GM18517 (cell line): ENCODE results near the gene C5AR1.
"Not testable (repeated sequence)": the region's sequence is repeated elsewhere in the genome, so short reads cannot be mapped to it uniquely, and the experiment has no call there.

Experiments used
- ATAC-seq: cut with Tn5 transposase; IDR thresholded peaks from one replicate; pipeline ENCODE4 v1.9.1; 2021; ENCODE audit warnings: mild to moderate bottlenecking, moderate library complexity; ENCODE audit not compliant: unreplicated experiment

Gene C5AR1

DNA sequence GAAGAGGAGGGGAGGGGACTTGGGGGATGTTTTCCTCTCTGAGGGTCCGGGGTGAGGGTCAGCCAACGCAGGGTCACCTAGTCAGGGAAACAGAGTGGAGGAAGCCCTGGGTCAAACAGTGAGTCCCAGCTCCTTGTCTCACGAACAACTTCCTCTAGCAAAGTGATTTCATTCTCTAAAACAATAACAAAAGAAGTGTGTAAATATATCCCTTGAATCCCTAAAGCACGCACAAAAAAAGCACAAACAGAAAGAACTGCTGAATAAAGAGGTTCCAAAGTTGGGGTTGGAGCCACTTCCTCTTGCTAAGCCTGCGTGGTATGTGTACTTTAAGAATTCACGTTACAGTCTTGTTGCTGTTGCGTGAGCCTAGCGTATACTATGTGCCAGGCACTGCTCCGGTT, 20.8 kb downstream of the C5AR1 start:
- no peak for ATAC-seq

DNA sequence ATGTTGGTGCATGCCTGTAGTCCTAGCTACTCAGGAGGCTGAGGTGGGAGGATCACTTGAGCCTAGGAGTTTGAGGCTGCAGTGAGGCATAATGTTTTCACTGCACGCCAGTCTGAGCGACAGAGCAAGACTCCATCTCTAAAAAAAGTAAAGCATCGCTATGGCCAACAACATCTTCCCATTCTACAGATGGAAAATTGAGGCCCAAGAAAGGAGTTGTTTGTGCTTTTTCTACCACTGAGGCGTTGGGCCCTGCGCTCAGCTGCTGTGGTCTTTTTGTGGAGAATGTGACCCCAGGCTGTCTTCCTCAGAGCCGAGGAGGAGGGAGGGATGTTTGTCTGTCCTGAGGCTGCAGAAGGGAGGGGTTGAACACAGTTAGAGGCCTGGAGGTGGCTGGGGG, 21.8 kb downstream of the C5AR1 start:
- ATAC-seq, result no peak

DNA sequence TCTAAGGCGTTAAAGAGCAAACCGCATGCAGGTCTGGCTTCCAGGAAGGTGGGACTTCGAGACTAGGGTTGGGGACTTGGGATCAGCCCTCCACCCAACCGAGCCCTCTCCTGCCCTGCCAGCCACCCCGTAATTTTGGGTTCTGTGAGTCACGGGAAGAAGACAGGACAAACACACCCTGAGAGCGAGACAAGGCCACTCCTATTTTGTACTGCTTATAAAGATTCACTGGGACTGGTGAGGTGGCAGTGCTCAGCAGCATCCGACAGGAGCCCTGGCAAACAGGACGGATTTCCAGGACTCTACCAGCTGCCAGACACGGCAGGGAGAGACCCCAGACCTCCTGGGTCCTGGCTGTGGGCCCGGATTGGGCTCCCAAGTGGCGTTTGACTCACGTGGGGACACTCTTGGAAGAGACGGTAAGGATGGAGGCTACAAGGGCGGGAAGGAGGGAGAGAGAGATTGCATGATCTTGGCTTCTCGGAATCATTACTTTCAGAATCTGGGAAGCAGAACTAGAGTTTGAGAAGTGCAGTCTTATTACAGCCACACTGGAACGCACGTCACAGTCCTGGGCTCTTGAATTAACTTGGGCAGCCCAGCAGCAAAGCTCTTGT, 22.4 kb downstream of the C5AR1 start, which contains the start of gene C5AR2:
Gene C5AR2, plus strand, starts transcription at position 245 of the 617 bp plus-strand sequence. CDS start 8,625 bp downstream, outside the sequence.
- ATAC-seq, result no peak

DNA sequence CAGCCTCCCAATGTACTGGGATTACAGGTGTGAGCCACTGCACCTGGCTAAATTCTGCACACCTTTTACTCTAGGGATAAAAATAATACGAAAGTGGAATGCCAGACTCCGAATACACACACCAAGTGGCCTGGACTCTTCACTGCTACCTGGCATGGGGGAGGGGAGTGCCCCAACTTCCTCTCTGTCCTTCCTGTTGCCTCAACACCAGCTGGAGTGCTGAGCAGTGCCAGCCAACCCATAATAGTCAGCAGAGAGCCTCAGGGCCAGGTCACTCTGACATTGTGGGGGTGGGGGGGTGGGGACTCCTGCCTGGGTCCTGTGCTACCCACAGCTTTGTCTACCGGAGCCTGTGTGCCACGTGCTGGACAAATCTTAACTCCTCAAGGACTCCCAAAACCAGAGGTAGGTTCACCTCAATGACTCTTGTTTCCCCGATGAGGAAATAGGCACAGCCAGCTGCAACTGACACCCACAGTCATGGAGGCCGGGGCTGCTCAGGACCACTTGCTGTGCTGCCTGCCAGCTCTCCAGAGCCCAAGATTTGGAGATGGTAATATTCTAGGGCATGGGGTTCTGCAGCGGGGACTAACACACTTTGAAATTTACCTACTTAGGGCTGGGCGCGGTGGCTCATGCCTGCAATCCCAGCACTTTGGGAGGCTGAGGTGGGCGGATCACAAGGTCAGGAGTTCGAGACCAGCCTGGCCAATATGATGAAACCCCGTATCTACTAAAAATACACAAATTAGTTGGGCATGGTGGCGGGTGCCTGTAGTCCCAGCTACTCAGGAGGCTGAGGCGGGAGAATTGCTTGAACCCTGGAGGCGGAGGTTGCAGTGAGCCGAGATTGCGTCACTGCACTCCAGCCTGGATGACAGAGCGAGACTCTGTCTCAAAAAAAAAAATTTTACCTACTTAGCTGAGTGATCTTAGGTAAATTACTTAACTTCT, 27.4 kb downstream of the C5AR1 start:
- ATAC-seq, result not testable (repeated sequence)

DNA sequence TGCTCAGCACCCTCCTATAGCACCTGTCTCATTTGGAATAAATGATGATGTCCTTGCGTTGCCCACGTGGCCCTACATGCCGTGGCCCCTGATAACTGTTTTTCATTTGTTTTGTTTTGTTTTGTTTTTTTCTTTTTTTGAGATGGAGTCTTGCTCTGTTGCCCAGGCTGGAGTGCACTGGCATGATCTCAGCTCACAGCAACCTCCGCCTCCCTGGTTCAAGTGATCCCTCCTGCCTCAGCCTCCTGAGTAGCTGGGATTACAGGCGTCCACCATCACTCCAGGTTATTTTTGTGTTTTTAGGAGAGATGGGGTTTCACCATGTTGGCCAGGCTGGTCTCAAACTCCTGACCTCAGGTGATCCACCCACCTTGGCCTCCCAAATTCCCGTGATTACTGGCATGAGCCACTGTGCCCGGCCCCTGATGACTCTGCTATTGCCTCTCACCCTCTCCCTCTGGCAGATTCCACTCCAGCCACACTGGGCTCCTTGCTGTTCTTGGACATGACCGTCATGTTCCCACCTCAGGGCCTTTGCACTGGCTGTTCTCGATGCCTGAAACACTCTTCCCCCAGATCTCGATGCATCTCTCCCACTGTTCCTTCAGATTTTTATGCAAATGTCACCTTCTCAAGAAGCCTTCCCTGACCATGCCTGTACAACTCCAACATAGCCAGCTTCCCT, 29.7 kb downstream of the C5AR1 start:
- ATAC-seq, result no peak

DNA sequence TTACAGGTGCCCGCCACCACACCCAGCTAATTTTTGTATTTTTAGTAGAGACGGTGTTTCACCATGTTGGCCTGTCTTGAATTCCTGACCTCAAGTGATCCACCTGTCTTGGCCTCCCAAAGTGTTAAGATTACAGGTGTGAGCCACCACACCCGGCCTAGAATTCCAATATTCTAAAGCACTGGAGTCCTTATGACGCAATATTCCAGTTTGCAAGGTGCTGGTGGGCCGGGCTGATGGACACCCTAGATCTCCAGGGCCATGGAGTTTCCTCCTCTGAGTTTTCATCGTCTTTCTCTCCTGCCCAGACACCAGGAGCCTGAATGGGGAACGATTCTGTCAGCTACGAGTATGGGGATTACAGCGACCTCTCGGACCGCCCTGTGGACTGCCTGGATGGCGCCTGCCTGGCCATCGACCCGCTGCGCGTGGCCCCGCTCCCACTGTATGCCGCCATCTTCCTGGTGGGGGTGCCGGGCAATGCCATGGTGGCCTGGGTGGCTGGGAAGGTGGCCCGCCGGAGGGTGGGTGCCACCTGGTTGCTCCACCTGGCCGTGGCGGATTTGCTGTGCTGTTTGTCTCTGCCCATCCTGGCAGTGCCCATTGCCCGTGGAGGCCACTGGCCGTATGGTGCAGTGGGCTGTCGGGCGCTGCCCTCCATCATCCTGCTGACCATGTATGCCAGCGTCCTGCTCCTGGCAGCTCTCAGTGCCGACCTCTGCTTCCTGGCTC, 31.0 kb downstream of the C5AR1 start:
- no peak for ATAC-seq

DNA sequence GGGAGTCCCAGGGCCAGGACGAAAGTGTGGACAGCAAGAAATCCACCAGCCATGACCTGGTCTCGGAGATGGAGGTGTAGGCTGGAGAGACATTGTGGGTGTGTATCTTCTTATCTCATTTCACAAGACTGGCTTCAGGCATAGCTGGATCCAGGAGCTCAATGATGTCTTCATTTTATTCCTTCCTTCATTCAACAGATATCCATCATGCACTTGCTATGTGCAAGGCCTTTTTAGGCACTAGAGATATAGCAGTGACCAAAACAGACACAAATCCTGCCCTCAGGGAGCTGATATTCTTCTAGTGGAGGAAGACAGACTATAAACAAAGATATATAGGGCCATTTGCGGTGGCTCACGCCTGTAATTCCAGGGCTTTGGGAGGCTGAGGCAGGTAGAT, 32.1 kb downstream of the C5AR1 start:
- no peak for ATAC-seq

DNA sequence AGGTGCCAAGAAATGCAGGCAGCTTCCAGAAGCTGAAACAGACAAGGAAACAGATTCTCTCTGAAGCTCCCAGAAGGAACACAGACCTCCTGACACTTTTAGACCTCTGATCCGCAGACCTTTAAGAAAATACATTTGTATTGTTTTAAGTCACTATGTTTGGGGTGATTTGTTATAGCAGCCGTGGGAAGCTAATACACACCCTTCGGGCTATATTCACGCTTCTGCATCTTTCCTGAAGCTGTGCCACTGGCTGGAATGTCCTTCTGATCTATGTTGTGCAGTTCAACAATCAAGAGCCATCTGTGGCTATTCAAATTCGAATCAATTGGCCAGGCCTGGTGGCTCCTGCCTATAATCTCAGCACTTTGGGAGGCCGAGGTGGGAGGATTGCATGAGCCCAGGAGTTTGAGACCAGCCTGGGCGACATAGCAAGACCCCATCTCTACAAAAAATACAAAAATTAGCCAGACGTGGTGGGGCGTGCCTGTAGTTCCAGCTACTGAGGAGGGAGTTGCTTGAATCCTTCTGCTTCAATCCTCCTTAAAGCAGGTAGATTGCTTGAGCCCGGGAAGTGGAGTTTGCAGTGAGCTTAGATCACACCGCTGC, 33.6 kb downstream of the C5AR1 start:
- no peak for ATAC-seq

DNA sequence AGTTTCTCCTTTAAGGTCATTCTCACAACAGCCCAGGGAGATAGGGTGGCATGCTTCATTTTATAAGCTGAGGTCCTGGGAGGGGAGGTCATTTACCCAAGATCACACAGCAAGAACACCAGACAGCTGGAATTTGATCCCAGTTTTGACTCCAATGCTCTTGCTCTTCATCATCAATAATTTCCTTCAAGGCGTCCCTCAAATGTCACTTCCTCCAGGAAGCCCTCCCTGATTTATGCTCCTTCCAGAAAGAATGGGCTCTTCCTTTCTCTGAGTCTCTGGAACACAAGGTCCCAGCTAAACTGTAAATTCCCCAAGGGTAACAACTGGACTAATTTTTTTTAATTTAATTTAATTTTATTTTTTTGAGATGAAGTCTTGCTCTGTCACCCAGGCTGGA, 34.8 kb downstream of the C5AR1 start:
- no peak for ATAC-seq

DNA sequence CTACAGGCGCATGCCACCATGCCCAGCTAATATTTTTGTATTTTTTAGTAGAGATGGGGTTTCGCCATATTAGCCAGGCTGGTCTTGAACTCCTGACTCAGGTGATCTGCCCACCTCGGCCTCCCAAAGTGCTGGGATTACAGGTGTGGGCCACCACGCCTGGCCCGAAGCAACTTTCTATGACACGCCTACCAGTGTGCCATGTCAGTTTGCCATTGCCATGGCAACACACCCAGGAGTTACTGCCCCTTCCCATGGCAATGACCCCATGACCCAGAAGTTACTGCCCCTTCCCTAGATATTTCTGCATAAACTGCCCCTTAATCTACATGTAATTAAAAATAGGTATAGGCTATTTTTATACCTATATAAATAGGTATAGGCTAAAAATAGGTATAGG, 36.4 kb downstream of the C5AR1 start:
- not testable (repeated sequence) for ATAC-seq

DNA sequence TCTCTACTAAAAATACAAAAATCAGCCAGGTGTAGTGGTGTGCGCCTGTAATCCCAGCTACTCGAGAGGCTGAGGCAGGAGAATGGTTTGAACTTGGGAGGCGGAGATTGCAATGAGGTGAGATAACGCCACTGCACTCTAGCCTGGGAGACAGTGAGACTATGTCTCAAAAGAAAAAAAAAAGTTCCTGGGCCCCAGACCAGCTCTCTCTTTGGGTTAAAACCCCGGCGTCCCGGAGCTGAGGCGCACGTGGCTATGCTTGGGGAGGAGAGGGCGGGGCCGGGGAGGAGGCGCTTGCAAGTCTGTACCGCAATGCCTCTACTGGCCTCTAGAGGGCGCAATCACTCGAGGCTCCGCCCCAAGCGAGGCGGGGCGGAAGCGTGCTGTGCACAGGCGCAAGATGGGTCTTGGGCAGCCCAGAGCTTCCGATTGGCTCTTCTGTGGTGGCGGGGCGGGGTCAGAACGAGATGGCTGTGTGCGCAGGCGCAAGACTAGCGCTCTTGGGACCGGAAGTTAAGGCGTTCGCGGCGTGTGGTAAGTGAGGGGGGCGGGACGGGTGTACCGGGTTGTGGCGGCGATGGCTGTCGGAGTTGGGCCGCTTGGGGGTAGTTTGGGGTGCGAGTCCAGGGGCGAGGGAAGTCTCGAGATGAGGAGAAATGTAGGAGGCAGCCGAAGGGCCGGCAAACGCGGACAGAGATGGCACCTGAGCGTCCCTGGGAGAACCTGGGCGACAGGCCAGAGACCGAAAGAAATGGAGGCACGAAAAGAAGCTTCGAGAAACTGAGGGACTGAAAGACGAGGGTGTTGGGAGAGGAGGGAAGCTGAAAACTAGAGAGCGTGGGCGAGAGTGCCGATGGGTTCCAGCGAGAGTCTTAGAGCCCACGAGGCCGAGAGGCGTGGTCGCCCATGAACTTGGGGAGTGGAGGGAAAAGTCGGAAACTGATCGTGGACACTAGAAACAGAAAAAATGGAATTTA, 39.4 kb downstream of the C5AR1 start, which contains the start of gene DHX34:
Gene DHX34, plus strand, starts transcription at position 497 of the 977 bp plus-strand sequence. CDS start 3,716 bp downstream, outside the sequence.
- ATAC-seq, result peak; percentile 87

DNA sequence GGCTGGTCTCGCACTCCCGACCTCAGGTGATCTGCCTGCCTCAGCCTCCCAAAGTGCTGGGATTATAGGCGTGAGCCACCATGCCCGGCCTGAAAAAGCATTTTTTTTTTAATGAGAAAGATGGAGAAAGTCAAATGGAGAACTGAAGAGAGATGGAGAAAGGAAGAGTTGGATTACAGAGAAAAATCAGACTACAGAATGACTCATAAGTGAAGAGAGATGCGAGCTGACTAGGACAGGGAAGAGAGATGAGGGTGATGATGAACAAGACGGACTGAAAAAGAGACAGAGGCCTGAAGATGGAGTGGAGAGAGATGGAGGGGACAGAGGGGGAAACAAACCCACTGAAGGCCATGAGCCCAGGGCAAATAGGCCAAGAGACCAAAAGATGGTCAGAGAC, 41.0 kb downstream of the C5AR1 start:
- no peak for ATAC-seq

DNA sequence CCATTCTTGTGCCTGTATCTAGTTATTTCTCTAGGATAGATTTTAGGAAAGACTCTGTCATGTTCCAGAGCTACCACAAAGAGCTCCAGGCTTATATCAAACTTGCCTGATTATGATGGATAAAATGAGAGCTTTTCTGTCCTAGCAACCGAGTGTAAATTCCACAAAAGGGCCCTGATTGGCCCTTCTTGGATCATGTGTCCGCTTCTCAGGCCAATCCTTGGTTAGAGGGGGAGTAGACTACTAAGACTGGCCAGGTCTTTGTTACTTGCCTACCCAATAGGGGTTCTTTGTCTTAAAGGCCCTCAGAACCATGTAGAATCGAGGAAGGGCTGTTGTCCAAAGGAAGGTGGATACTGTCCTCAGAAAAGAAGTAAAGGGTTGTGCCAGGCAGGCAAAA, 41.9 kb downstream of the C5AR1 start:
- no peak for ATAC-seq

DNA sequence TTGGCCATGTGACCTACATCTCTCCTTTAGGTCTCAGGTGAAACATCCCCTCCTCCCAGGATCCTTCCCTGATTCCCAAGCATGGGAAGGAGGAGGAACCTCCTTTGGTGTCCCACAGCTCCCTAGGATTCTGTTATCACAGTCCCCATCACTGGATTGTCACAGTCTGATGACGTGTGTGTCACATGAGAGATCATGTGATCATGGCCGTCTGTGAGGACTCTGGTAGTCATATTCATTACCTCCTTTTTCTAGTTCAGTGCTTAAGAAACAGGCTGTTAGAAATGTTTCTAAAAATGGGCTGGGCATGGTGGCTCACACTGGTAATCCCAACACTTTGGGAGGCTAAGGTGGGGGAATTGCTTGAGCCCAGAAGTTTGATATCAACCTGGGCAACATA, 42.4 kb downstream of the C5AR1 start:
- ATAC-seq, result no peak

DNA sequence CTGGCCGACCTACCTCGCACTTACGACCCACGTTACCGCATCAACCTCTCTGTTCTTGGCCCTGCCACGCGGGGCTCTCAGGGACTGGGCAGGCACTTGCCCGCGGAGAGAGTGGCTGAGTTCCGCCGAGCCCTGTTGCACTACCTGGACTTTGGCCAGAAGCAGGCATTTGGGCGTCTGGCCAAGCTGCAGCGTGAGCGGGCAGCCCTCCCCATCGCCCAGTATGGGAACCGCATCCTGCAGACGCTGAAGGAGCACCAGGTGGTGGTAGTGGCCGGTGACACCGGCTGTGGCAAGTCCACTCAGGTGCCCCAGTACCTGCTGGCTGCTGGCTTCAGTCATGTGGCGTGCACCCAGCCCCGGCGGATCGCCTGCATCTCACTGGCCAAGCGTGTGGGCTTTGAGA, 43.6 kb downstream of the C5AR1 start:
- no peak for ATAC-seq

DNA sequence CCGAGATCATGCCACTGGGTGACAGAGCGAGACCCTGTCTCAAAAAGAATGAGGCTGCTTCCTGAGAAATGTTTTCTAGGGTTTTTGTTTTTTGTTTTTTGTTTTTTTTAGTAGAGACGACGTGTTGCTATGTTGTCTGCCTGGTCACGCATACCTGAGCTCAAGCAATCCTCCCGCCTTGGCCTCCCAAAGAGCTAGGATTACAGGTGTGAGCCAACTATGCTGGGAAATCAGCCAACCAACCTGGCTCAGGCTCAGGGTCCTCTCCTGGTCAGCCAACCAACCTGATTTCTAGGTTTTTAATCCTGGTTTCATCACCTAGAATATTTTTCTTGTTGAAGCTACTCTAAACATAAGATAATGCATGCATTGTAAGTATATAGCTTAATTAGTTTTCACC, 47.2 kb downstream of the C5AR1 start:
- ATAC-seq, result no peak

DNA sequence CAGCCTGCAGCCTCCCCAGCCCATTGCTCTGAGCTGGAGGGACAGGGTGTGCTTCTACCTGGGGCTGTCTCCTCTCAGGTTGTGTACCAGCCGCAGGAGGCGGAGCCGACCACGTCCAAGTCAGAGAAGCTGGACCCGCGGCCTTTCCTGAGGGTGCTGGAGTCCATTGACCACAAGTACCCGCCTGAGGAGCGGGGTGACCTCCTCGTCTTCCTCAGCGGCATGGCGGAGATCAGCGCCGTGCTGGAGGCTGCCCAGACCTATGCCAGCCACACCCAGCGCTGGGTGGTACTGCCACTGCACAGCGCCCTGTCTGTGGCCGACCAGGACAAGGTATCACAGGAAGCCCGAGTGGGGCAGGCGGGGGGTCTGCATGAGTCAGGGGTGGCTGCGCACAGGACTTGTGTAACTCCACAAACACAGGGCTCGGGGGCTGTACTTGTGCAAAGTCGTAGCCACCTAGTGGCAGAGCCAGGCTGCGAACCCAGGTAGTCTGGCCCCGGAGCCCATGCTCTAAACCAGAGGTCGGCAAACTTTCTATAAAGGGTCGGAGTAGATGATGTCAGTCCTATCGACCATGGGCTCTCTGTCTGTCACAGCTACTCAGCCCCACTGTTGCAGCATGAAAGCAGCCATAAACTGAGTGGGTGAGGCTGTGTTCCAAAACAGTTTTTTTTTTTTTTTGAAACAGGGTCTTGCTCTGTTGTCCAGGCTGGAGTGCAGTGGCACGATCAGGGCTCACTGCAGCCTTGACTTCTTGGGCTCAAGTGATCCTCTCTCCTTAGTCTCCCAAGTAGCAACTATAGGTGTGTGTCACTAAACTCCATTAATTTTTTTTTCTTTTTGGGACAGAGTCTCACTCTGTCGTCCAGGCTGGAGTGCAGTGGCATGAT, 48.4 kb downstream of the C5AR1 start:
- ATAC-seq, result no peak

DNA sequence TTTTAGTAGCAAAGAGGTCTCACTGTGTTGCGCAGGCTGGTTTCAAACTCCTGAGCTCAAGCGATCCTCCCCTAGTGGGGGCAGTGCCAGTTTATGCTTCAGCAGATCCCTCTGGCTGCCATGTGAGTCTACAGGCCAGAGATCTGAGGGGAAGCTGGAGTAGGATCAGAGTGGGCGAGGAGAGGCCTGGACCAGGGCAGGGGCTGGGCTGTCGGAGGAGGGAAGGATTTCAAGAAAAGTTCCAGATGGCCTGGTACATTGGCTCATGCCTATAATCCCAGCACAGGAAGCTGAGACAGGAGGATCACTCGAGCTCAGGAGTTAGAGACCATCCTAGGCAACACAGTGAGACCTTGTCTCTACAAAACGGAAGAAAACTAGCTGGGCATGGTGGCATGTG, 49.3 kb downstream of the C5AR1 start:
- no peak for ATAC-seq
